ENCODE measurements around the gene NKAIN2.

The NKAIN2 gene

DNA sequence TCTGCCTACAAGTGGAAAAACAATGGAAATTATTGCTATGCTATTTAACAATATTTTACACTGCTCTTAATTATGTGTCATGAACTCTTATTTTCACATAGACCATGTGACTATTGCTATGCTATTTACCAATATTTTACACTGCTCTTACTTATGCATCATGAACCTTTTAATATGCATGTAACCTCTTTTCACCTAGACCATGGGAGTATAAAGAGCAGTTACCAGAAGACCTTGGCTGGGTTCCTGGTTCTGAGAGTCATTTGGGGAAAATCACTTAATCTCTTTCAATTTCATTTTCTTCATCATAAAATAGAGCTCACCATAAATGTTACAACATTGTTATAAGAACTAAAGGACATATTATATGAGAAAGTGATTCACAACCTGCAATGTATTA is 934.8 kb downstream of the NKAIN2 start:
- no peak overlapping the region for H3K4me3 ChIP-seq (ENCODE audit: control insufficient read depth, low read depth, low read length)
- TF ChIP-seq, protein P1, sequence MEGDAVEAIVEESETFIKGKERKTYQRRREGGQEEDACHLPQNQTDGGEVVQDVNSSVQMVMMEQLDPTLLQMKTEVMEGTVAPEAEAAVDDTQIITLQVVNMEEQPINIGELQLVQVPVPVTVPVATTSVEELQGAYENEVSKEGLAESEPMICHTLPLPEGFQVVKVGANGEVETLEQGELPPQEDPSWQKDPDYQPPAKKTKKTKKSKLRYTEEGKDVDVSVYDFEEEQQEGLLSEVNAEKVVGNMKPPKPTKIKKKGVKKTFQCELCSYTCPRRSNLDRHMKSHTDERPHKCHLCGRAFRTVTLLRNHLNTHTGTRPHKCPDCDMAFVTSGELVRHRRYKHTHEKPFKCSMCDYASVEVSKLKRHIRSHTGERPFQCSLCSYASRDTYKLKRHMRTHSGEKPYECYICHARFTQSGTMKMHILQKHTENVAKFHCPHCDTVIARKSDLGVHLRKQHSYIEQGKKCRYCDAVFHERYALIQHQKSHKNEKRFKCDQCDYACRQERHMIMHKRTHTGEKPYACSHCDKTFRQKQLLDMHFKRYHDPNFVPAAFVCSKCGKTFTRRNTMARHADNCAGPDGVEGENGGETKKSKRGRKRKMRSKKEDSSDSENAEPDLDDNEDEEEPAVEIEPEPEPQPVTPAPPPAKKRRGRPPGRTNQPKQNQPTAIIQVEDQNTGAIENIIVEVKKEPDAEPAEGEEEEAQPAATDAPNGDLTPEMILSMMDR (conservative IDR thresholded peaks at IDR 0.05; ENCODE audit: control insufficient read depth, insufficient read depth, low read depth, low read length): no peak
- DNase-seq (ENCODE audit: low read depth): peak; percentile 29

DNA sequence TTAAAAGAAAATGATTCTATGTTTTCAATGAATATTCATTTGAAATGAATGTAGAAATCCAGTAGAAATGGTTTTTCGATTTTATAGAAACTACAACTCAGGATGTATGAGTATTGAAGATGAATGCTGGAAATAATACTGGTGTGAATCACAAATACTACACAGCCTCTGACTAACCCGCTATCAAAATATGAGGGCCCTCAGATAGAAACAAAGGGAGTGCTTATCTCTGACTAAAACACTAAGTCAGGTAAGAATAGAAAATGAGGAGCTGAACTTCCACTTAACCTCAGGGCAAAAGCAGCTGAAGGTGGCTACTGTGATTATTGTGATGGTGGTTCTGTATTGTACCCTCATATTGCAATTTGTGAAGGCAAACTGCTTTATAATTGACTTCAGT is 937.7 kb downstream of the NKAIN2 start:
- TF ChIP-seq, protein P1 (conservative IDR thresholded peaks at IDR 0.05; ENCODE audit: control insufficient read depth, insufficient read depth, low read depth, low read length): no peak
- peak; percentile 4 for DNase-seq (ENCODE audit: low read depth)
- no peak overlapping the region for H3K4me3 ChIP-seq (ENCODE audit: control insufficient read depth, low read depth, low read length)

DNA sequence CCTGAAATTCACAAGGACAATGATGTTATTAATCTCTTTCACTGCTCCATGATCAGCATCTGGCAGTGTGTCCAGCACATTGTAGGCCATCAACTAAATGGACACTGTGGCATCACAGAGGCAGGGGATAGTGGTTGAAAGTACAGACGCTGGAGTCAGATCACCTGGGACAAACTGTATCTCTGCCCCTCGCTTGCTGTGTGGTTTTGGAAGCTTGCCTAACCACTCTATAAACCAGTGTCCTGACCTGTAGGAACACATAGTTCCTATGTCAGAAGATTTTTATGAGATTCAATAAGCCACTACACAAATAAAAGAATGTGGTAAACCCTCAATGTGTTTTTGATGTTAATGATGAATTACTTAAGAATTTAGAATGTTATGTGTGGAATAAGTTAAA is 939.3 kb downstream of the NKAIN2 start:
- H3K4me3 ChIP-seq (ENCODE audit: control insufficient read depth, low read depth, low read length): no peak overlapping the region
- TF ChIP-seq, protein P1 (conservative IDR thresholded peaks at IDR 0.05; ENCODE audit: control insufficient read depth, insufficient read depth, low read depth, low read length): no peak
- DNase-seq (ENCODE audit: low read depth): peak; percentile 52

DNA sequence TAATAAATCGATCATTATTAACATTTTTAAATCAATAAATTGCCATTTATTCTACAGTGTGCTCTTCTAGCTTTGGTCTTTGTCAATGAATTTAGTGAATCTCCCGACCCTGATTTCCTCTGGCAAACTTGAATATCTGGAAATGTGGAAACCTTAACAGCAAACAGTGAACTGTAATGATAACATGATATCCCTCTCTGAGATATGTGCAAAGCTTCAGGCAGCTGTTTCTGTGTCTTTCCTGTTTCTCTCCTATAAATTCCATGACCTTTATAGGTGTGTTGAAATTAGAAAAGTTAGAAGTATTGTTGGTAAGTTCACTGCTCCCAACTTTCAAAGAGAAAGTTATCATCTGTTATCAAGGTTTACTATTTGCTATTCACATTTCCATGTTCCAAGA is 939.8 kb downstream of the NKAIN2 start:
- DNase-seq (ENCODE audit: low read depth): no peak
- no peak overlapping the region for H3K4me3 ChIP-seq (ENCODE audit: control insufficient read depth, low read depth, low read length)
- TF ChIP-seq, protein P1 (conservative IDR thresholded peaks at IDR 0.05; ENCODE audit: control insufficient read depth, insufficient read depth, low read depth, low read length): no peak

DNA sequence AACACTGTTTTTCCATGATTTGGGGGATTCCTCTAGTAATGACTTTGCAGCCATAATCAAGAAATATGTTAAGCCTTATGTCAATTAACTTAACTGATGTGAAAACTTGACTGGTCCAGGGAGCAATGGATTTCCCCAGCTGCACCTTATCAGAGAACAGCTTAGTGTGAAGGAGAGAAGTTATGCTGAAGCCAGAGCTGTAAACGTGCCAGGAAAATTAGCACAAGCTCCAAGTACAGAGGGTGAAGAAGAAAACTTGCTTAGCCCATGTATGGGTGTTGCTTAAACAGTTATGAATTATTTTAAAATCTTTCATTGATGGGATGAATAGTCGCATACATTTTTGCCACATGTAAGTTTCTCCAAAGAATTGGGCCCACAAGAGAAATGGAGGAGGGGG is 943.7 kb downstream of the NKAIN2 start:
- DNase-seq (ENCODE audit: low read depth): no peak
- no peak overlapping the region for H3K4me3 ChIP-seq (ENCODE audit: control insufficient read depth, low read depth, low read length)
- TF ChIP-seq, protein P1 (conservative IDR thresholded peaks at IDR 0.05; ENCODE audit: control insufficient read depth, insufficient read depth, low read depth, low read length): no peak

DNA sequence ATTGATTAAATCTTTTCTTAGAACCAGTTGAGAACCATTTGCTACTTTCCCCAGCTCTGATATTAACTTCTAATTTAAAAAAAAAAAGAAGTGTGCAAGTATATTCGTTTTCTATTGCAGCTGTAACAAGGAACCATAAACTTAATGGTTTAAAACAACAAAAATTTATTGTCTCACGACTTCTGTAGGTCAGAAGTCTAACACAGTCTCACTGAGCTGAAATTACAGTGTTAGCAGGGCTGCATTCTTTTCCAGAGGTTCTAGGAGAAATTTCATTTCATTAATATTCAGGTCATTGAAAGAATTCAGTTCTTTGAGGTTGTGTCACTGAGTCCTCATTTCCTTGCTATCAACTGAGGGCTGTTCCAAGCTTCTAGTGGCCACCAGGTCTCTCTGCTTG is 945.1 kb downstream of the NKAIN2 start:
- no peak for DNase-seq (ENCODE audit: low read depth)
- TF ChIP-seq, protein P1 (conservative IDR thresholded peaks at IDR 0.05; ENCODE audit: control insufficient read depth, insufficient read depth, low read depth, low read length): no peak
- no peak overlapping the region for H3K4me3 ChIP-seq (ENCODE audit: control insufficient read depth, low read depth, low read length)

DNA sequence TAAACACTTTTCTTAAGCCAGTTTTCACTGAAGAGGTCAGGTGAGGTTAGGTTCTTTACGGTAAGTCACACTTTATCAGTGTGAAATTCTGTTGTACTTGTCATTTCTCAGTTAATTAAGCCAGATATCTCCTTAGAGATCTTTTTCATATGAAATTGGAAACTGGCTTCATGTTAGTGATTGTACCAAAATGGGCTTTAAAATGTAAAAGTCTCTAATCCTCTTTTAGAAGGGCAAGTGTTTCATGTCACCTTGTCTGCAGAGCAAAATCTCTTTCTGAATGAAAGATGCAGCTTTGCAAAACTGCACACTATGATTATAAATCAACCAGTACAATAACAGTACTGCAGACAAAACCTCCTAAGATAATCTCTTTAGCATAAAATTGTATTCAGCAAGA is 949.3 kb downstream of the NKAIN2 start:
- H3K4me3 ChIP-seq (ENCODE audit: control insufficient read depth, low read depth, low read length): no peak overlapping the region
- no peak for DNase-seq (ENCODE audit: low read depth)
- TF ChIP-seq, protein P1 (conservative IDR thresholded peaks at IDR 0.05; ENCODE audit: control insufficient read depth, insufficient read depth, low read depth, low read length): no peak

All from fibroblast of mammary gland (primary cell).